Left ventricle myocardium inferior (tissue), 1 donor: ENCODE measurements around the gene IL1RAPL1. TPM values are rescaled to one million over a fixed set of nuclear protein-coding genes. Genes with fewer than 3 reads are reported as not detected.
A peak's percentile ranks its signal among the peaks of the same experiment; 100 is the strongest.

Experiments
- DNase-seq: peaks from one replicate; pipeline ENCODE4 v3.0.0-alpha.2; 2020
- H3K27ac ChIP-seq: fragments of 200-600 bp; replicated peaks from 2 replicates; pipeline ENCODE4 v1.8.0; 2021
- H3K27me3 ChIP-seq: fragments of 200-600 bp; 2 replicates; pipeline ENCODE4 v1.8.0; 2021; ENCODE audit warnings: low read depth
- H3K36me3 ChIP-seq: fragments of 200-600 bp; 2 replicates; pipeline ENCODE4 v1.8.0; 2021
- H3K4me1 ChIP-seq: fragments of 200-600 bp; 2 replicates; pipeline ENCODE4 v1.8.0; 2021
- H3K4me3 ChIP-seq: fragments of 200-600 bp; 2 replicates; pipeline ENCODE4 v1.8.0; 2021; ENCODE audit warnings: mild to moderate bottlenecking, moderate library complexity
- H3K9me3 ChIP-seq: fragments of 200-600 bp; replicated peaks from 2 replicates; pipeline ENCODE4 v1.8.0; 2021
- intact Hi-C: fragments of 100-400 bp; cut with micrococcal nuclease; formaldehyde crosslinking; loops from one replicate; pipeline ENCODE4 v1.11.0; 2022
- total RNA-seq: library from RNA; stranded (reverse); fragmentation: NEBNext Ultra II Directional; extraction: Animal tissue kit (Norgen Biotek cat#: 25700); gene quantifications from one replicate; pipeline ENCODE4 v1.2.1, GENCODE V29; 2021
- TF ChIP-seq, protein P1 (sequence below): fragments of 200-600 bp; IDR thresholded peaks from 2 replicates; pipeline ENCODE4 v1.8.0; 2021; ENCODE audit warnings: antibody characterized with exemption, mild to moderate bottlenecking, borderline replicate concordance
- donor health status: DM: no; HTN: yes; CAD: no; lungs with severe emphysema.

IL1RAPL1 gene
- total RNA-seq, 1 donor from 2014 or later: 1.9 TPM

- H3K9me3 ChIP-seq: no peaks in the 10 kb centered on the region
- H3K4me1 ChIP-seq: peaks cover 5% of the 10 kb centered on the region
- no peaks in the 10 kb centered on the region for H3K36me3 ChIP-seq
- H3K27ac ChIP-seq: no peak overlapping the region
- H3K4me3 ChIP-seq: no peak overlapping the region
- DNase-seq: no peak
- intact Hi-C loops: no loop called here
- TF ChIP-seq, protein P1, sequence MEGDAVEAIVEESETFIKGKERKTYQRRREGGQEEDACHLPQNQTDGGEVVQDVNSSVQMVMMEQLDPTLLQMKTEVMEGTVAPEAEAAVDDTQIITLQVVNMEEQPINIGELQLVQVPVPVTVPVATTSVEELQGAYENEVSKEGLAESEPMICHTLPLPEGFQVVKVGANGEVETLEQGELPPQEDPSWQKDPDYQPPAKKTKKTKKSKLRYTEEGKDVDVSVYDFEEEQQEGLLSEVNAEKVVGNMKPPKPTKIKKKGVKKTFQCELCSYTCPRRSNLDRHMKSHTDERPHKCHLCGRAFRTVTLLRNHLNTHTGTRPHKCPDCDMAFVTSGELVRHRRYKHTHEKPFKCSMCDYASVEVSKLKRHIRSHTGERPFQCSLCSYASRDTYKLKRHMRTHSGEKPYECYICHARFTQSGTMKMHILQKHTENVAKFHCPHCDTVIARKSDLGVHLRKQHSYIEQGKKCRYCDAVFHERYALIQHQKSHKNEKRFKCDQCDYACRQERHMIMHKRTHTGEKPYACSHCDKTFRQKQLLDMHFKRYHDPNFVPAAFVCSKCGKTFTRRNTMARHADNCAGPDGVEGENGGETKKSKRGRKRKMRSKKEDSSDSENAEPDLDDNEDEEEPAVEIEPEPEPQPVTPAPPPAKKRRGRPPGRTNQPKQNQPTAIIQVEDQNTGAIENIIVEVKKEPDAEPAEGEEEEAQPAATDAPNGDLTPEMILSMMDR: no peak
- H3K27me3 ChIP-seq: no peaks in the 10 kb centered on the region
Observed at GRCh38 chrX:28988246-28988645, 401.0 kb downstream of the IL1RAPL1 start.

GRCh38 chrX:28997706-28998463 is 410.6 kb downstream of the IL1RAPL1 start:
- TF ChIP-seq, protein P1: no peak
- H3K27ac ChIP-seq: peak overlapping the region; percentile 46
- H3K9me3 ChIP-seq: no peaks in the 10 kb centered on the region
- no peaks in the 10 kb centered on the region for H3K27me3 ChIP-seq
- no peak overlapping the region for H3K4me3 ChIP-seq
- DNase-seq: no peak
- H3K36me3 ChIP-seq: no peaks in the 10 kb centered on the region
- no peaks in the 10 kb centered on the region for H3K4me1 ChIP-seq
- intact Hi-C loops: no loop called here

- Histone ChIP-seq H3K27ac (peak overlapping the region; percentile 46), H3K4me1 (no peaks in the 10 kb centered on the region), H3K9me3 (no peaks in the 10 kb centered on the region), H3K27me3 (no peaks in the 10 kb centered on the region), H3K36me3 (no peaks in the 10 kb centered on the region), H3K4me3 (no peak overlapping the region)
- intact Hi-C loops: no loop called here
- TF ChIP-seq, protein P1: no peak
- no peak for DNase-seq
Observed at GRCh38 chrX:28998609-28999135, 411.4 kb downstream of the IL1RAPL1 start.

- intact Hi-C loops: no loop called here
- H3K27ac ChIP-seq: no peak overlapping the region
- TF ChIP-seq, protein P1: no peak
- no peaks in the 10 kb centered on the region for H3K9me3 ChIP-seq
- DNase-seq: no peak
- no peak overlapping the region for H3K4me3 ChIP-seq
- no peaks in the 10 kb centered on the region for H3K4me1 ChIP-seq
- H3K36me3 ChIP-seq: no peaks in the 10 kb centered on the region
- no peaks in the 10 kb centered on the region for H3K27me3 ChIP-seq
Observed at GRCh38 chrX:29012867-29013266, 425.6 kb downstream of the IL1RAPL1 start.

DNA sequence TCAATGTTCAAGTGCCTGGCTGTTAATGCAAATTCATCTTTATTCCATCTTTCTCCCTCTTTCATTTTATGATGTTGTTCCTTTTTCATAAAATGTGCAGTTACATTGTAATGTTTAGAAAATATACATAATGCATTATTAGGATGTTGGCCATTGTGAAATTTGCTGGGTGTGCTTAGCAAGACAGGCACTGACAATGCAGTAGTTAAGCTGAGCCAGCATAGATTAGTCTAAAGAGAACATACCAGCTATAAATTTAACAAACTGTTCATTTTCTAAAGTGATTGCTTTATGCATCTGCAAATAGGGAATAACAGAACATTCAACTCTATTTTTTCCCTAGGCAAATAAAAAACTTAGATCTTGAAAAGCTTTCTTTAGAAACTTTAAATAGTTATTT is 436.0 kb downstream of the IL1RAPL1 start:
- Histone ChIP-seq H3K4me3 (no peak overlapping the region), H3K36me3 (no peaks in the 10 kb centered on the region), H3K27me3 (no peaks in the 10 kb centered on the region), H3K4me1 (no peaks in the 10 kb centered on the region), H3K27ac (no peak overlapping the region), H3K9me3 (no peaks in the 10 kb centered on the region)
- TF ChIP-seq, protein P1: no peak
- no peak for DNase-seq
- intact Hi-C loops: no loop called here
